Stimulated activated effector memory CD8-positive, alpha-beta T cell treated with anti-CD3 and anti-CD28 coated beads, Interleukin-12 subunit alpha, Interleukin-12 subunit beta, amount 100 ng/mL, for 72 hours (primary cell): ENCODE results near the gene CNST.
"Not testable (repeated sequence)": the region's sequence is repeated elsewhere in the genome, so short reads cannot be mapped to it uniquely, and the experiment has no call there.

Experiments
- ATAC-seq: fragments of 150-1000 bp; cut with Tn5 transposase; 2 replicates; pipeline ENCODE4 v1.10.0; 2021
- DNase-seq, 2 donors: peaks; one replicate each; pipeline ENCODE4 v3.0.0; 2021 to 2022; ENCODE audit warnings: low spot score in 2 of 2
- H3K27ac Mint-ChIP-seq: one replicate; pipeline ENCODE4 v1.8.0; 2022; ENCODE audit warnings: mild to moderate bottlenecking, mixed read lengths
- H3K36me3 Mint-ChIP-seq: one replicate; pipeline ENCODE4 v1.8.0; 2022; ENCODE audit warnings: mild to moderate bottlenecking, mixed read lengths
- H3K4me1 Mint-ChIP-seq: one replicate; pipeline ENCODE4 v1.8.0; 2022; ENCODE audit warnings: mixed read lengths
- H3K4me3 Mint-ChIP-seq: one replicate; pipeline ENCODE4 v1.8.0; 2022; ENCODE audit warnings: mild to moderate bottlenecking, mixed read lengths
- H3K9me3 Mint-ChIP-seq: one replicate; pipeline ENCODE4 v1.8.0; 2022; ENCODE audit warnings: mixed read lengths

The CNST gene

DNA sequence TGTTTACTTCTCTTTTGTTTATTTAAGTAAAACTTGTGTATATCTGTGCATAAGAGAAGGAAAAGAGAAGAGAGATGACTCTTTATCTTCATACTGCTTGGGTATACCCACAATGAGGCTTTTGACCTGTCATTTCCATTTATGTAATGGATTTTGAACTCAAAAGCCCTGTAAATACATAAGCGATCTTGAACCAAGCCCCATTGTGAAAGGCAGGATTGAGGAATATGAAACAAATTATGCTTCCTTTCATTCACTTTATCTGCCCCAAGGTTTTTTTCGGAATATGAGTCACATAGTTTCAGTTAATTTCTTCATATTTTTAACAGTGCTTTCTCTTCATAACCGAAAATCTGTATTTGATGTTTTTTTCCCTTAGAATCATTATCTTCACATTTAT is 21.4 kb downstream of the CNST start:
- H3K4me3 Mint-ChIP-seq: no peak overlapping the region
- no peaks in the 10 kb centered on the region for H3K9me3 Mint-ChIP-seq
- no peak overlapping the region for H3K27ac Mint-ChIP-seq
- ATAC-seq (peak; percentile 31), DNase-seq (no peak)
- H3K4me1 Mint-ChIP-seq: peaks cover 28% of the 10 kb centered on the region
- peaks cover 34% of the 10 kb centered on the region for H3K36me3 Mint-ChIP-seq

DNA sequence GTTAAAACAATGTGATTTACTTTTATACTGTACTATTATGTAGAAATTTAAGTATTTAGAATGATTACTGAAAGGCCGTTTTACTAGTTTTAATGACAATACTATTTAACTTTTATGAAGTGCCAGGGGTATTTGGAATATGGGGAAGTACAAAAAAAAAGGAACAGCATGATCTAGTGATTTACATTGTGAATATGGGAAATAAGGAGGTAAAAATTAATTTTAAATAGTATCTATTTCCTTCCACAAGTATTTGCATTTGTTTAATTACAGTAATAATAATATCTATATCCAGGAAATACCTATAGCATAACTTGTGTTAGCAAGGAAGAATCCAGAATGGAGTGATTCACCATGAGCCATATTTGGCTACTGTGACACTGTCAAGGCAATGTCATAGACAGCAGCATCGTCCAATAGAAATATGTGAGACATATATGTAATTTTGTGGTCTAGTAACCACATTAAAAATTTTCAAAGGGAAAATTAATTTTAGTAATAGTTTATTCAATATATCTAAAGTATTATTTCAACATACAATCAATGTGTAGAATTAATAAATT is 22.0 kb downstream of the CNST start:
- Mint-ChIP-seq H3K4me3 (no peak overlapping the region), H3K9me3 (no peaks in the 10 kb centered on the region), H3K27ac (no peak overlapping the region), H3K4me1 (peaks cover 22% of the 10 kb centered on the region), H3K36me3 (peaks cover 40% of the 10 kb centered on the region)
- DNase-seq (no peak), ATAC-seq (no peak)

- H3K27ac Mint-ChIP-seq, H3K9me3 Mint-ChIP-seq, H3K4me3 Mint-ChIP-seq, ATAC-seq, DNase-seq: not testable (repeated sequence)
- Mint-ChIP-seq H3K4me1 (peaks cover 15% of the 10 kb centered on the region), H3K36me3 (peaks cover 37% of the 10 kb centered on the region)
These were observed 23.7 kb downstream of the CNST start for GRCh38 chr1:246589919-246590318.

DNA sequence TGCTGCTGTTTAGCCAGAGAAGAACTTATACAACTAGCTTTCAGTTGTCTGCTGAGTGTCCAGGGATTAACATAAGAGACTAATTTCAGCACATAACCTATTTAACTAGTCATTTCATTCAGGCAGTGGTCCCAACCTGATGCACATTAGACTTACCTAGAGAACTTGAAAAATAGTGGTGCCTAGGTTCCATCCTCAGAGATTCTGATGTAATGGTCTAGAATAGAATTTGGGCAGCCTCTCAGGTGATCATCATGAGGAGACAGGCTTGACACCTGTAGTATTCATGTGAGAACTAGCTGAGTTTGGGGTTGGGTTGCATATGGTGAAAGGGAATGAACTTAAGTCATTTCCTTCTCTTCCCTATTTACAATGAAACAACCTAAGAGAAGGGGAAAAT is 24.8 kb downstream of the CNST start:
- peaks cover 15% of the 10 kb centered on the region for H3K4me1 Mint-ChIP-seq
- H3K9me3 Mint-ChIP-seq: no peaks in the 10 kb centered on the region
- H3K36me3 Mint-ChIP-seq: peaks cover 45% of the 10 kb centered on the region
- H3K27ac Mint-ChIP-seq: peak overlapping the region; percentile 18
- DNase-seq (no peak), ATAC-seq (peak; percentile 40)
- no peak overlapping the region for H3K4me3 Mint-ChIP-seq

- Mint-ChIP-seq H3K36me3 (peaks cover 49% of the 10 kb centered on the region), H3K4me3 (no peak overlapping the region), H3K4me1 (peaks cover 15% of the 10 kb centered on the region), H3K27ac (peak overlapping the region; percentile 18), H3K9me3 (no peaks in the 10 kb centered on the region)
- ATAC-seq (peak; percentile 87), DNase-seq (no peak)
These were observed 25.2 kb downstream of the CNST start for GRCh38 chr1:246591504-246591903.

GRCh38 chr1:246591958-246592357 is 25.7 kb downstream of the CNST start:
- H3K4me3 Mint-ChIP-seq: no peak overlapping the region
- H3K9me3 Mint-ChIP-seq: no peaks in the 10 kb centered on the region
- ATAC-seq (no peak), DNase-seq (no peak)
- peaks cover 50% of the 10 kb centered on the region for H3K36me3 Mint-ChIP-seq
- no peak overlapping the region for H3K27ac Mint-ChIP-seq
- peaks cover 15% of the 10 kb centered on the region for H3K4me1 Mint-ChIP-seq

DNA sequence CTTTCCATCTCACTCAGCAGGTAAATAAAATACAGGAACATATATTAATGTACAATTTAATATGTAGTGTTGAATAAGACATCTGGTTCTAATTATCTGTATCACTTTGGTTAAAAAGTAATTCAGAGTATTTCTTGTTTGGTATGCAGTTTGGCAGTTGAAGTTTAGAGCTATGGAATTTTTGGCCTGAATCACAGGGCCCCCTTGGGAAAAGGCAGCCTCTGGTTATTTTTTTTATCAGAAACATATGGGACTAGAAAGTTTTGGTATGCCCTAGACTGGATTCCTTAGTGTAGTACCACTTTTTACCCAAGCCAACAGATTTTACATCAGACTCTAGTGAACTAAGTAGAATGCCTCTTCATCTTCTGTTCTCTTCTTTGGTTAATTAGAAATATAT is 26.4 kb downstream of the CNST start:
- no peaks in the 10 kb centered on the region for H3K9me3 Mint-ChIP-seq
- DNase-seq (no peak), ATAC-seq (no peak)
- no peak overlapping the region for H3K4me3 Mint-ChIP-seq
- peaks cover 15% of the 10 kb centered on the region for H3K4me1 Mint-ChIP-seq
- H3K27ac Mint-ChIP-seq: no peak overlapping the region
- peaks cover 50% of the 10 kb centered on the region for H3K36me3 Mint-ChIP-seq

GRCh38 chr1:246595146-246595545 is 28.9 kb downstream of the CNST start:
- H3K4me1 Mint-ChIP-seq: peaks cover 22% of the 10 kb centered on the region
- DNase-seq (no peak), ATAC-seq (no peak)
- no peak overlapping the region for H3K4me3 Mint-ChIP-seq
- no peak overlapping the region for H3K27ac Mint-ChIP-seq
- peaks cover 50% of the 10 kb centered on the region for H3K36me3 Mint-ChIP-seq
- no peaks in the 10 kb centered on the region for H3K9me3 Mint-ChIP-seq

DNA sequence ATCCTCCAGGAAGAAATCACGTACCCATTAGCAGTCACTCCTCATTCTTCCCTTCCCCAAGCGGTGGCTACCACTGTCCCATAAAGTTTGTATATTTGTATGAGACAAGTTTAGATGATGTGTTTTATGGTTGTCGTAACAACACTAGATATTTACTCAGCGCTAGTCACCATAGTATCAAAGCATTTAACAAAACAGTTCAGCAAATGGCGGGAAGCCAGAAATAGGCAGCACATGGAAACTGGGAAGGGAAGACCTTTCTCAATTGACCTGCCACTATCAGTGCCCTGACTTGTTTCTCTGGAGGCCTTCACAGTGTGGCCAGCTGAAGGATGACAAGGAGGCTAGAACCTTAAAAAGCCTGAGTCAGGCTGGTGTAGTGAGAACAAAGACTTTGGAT is 31.1 kb downstream of the CNST start:
- Mint-ChIP-seq H3K4me3 (no peak overlapping the region), H3K9me3 (no peaks in the 10 kb centered on the region), H3K27ac (no peak overlapping the region), H3K36me3 (peaks cover 35% of the 10 kb centered on the region), H3K4me1 (peaks cover 25% of the 10 kb centered on the region)
- ATAC-seq (no peak), DNase-seq (no peak)

DNA sequence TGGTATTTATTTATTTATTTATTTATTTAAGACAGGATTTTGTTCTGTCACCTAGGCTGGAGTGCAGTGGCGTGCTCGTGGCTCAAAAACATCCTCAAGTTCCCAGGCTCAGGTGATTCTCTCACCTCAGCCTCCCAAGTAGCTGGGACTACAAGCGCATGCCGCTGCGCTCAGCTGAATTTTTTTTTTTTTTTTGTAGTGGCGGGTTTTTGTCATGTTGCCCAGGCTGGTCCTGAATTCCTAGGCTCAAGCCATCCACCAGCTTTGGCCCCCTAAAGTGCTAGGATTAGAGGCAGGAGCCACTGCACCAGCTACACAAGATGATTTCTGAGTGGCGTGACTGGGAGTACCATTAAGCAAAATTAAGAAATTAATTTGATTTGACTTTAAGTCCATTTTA is 31.7 kb downstream of the CNST start:
- DNase-seq (no peak), ATAC-seq (no peak)
- no peak overlapping the region for H3K4me3 Mint-ChIP-seq
- H3K4me1 Mint-ChIP-seq: peaks cover 30% of the 10 kb centered on the region
- peaks cover 29% of the 10 kb centered on the region for H3K36me3 Mint-ChIP-seq
- no peak overlapping the region for H3K27ac Mint-ChIP-seq
- H3K9me3 Mint-ChIP-seq: no peaks in the 10 kb centered on the region

DNA sequence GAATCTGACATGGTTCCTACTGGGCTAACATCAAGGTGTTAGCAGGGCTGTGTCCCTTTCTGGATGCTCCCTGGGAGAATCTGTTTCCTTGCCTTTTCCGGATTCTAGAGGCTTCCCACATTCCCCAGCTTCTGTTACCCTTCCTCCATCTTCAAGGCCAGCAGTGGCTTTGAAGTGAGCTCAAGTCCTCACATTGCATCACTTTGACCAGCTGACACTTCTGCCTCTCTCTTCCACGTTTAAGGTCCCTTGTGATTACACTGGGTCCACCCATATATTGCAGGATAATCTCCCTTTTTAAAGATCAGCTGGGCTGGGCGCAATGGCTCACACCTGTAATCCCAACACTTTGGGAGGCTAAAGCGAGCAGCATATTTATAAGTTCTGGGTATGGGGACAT is 33.1 kb downstream of the CNST start:
- peaks cover 36% of the 10 kb centered on the region for H3K4me1 Mint-ChIP-seq
- peaks cover 18% of the 10 kb centered on the region for H3K36me3 Mint-ChIP-seq
- DNase-seq: no peak
- no peaks in the 10 kb centered on the region for H3K9me3 Mint-ChIP-seq
- no peak overlapping the region for H3K4me3 Mint-ChIP-seq
- no peak overlapping the region for H3K27ac Mint-ChIP-seq
- no peak for ATAC-seq

GRCh38 chr1:246600579-246600978 is 34.3 kb downstream of the CNST start:
- Mint-ChIP-seq H3K36me3 (peaks cover 9% of the 10 kb centered on the region), H3K27ac (no peak overlapping the region), H3K4me3 (no peak overlapping the region), H3K9me3 (no peaks in the 10 kb centered on the region), H3K4me1 (peaks cover 36% of the 10 kb centered on the region)
- ATAC-seq (no peak), DNase-seq (no peak)

- no peaks in the 10 kb centered on the region for H3K9me3 Mint-ChIP-seq
- H3K27ac Mint-ChIP-seq: no peak overlapping the region
- H3K4me3 Mint-ChIP-seq: no peak overlapping the region
- peaks cover 36% of the 10 kb centered on the region for H3K4me1 Mint-ChIP-seq
- DNase-seq (no peak), ATAC-seq (peak; percentile 99)
- no peaks in the 10 kb centered on the region for H3K36me3 Mint-ChIP-seq
These were observed 35.9 kb downstream of the CNST start for GRCh38 chr1:246602194-246602593.

- not testable (repeated sequence) for H3K27ac Mint-ChIP-seq, H3K4me3 Mint-ChIP-seq, ATAC-seq, H3K9me3 Mint-ChIP-seq, DNase-seq, H3K36me3 Mint-ChIP-seq
- H3K4me1 Mint-ChIP-seq: peaks cover 54% of the 10 kb centered on the region
These were observed 39.0 kb downstream of the CNST start for GRCh38 chr1:246605231-246605630.

DNA sequence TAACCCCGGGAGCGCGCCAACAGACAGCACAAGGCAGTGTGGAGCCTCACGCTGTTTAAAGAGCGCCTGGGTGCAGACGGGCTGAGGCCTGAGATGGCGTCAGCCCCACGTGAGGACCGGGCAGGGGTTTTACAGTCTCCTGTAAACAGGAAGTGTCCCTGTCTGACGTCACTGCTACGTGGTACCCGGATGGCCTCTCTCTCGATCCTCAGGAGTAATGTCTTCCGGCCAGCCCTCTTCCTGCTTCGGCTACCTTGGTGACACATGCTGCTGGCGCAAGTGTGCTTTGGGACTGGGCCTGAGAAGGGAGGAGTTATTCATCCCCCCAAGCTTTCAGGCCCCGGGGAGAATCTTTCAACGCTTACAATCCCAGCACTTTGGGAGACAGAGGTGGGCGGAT is 41.2 kb downstream of the CNST start:
- peaks cover 43% of the 10 kb centered on the region for H3K4me1 Mint-ChIP-seq
- peaks cover 7% of the 10 kb centered on the region for H3K36me3 Mint-ChIP-seq
- ATAC-seq (no peak), DNase-seq (no peak)
- no peak overlapping the region for H3K27ac Mint-ChIP-seq
- H3K9me3 Mint-ChIP-seq: no peaks in the 10 kb centered on the region
- H3K4me3 Mint-ChIP-seq: no peak overlapping the region

DNA sequence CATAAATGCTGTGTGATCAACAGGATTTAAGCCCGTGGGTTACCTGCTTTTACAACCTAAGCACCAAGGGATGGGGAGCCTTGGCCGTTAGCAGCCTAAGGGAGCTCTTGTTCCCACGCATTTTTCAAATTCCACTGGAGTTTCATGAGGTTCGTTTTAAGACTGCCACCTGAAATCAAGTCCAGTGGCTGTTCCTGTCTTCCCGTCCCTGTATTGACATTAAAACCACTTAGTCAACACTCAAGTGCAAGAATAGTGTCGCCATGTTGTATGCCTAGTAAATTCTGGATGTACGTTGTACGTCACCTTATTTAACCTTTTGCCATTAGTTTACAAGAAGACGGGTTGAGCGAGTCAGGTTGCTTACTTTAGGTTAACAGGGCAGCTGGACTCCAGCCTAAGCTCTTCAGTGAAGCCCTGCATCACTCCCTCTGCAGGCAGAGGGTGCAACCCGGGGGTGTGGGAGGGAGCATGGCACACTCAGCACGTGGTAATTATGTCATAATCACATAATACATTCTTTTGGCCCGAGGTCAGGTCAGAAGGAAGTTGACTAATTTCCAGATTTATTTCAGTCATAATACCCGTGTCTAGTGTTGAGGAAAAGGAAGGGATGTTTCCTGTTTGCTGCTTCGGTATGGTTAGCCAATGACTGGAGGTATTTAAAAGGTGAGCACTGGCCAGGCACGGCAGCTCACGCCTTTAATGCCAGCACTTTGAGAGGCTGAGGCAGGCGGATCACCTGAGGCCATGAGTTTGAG is 42.5 kb downstream of the CNST start:
- Mint-ChIP-seq H3K27ac (peak overlapping the region; percentile 86), H3K4me1 (peaks cover 43% of the 10 kb centered on the region), H3K36me3 (peaks cover 7% of the 10 kb centered on the region), H3K4me3 (no peak overlapping the region), H3K9me3 (no peaks in the 10 kb centered on the region)
- peak in 1 of 2 donors; percentile 56 for DNase-seq
- ATAC-seq: peak; percentile 92
